ENCODE data around the gene PSME3.
A peak's percentile ranks its signal among the peaks of the same experiment; 100 is the strongest.

Gene PSME3

DNA sequence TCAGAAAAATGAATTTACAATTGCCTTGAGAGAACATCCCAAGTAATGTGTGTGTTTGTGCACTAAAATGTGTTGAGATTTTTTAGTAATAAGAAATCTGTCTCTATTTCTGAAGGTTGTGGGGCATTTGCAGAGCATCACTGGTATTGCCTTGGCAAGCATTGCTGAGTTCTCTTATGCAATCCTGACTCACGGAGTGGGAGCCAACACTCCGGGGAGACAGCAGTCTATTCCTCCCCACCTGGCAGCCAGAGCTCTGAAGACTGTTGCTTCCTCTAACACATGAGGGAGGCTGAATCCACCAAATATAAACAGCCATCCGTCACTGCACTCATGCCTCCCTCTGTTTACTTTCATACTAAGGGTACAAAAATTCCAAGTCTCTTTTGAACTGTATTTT, 23.9 kb upstream of the PSME3 start:
- no peak for DNase-seq (ENCODE audit: low read depth, low spot score)
- H3K4me3 ChIP-seq (ENCODE audit: low read length) = no peak overlapping the region

DNA sequence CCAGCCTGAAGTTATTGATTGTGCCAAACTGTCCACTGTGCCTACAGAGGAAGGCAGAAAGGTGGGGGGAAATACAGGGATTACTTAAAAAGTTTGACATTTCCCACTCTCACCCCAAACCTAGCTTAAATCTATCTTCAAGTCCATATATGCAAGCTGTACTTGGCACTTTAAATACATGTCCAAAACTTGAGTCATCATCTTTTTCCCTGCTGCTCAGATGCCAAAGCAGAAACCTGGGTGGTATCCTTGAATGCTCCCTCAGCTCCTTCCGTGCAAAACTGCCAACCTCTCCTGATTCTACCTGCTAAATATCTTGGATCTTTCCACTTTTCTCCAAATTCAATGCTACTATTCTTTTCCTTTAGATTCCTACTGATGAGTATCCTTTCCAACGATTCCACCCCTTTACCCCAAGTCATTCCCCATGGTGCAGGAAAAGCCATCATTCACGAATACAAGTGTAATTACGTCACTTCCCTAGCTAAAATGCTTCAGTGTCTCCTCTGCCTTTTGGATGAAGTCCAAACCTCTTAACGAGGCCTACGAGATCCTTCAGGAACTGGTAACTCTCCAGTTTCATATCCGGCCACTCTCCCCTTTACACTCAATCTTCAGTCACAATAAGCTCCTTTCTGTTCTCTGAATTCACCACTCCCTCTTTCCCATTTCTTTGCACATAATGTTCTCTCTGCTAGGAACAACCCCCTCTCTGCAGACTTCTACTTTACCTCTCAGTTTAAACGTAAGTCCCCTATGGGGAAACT, 18.4 kb upstream of the PSME3 start:
- DNase-seq (ENCODE audit: low read depth, low spot score) = no peak
- no peak overlapping the region for H3K4me3 ChIP-seq (ENCODE audit: low read length)

DNA sequence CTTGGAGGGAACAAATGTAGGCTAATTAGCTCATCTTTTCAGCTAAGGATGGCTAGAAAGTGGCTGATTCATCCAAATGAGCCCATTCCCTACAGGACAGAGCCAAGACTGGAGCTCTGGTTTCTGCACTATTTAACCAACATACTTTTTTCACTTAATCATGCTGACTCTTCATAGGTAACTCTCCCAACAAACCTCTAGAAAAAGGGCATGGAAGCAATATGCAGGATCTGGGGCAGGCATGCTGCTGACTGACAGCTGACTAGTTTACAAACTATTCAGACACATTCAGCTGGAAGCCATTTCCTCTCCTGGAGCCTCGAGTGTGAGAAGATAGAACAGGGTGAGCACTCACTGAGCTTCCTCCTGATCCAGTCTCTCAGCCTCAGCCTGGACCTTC, 15.3 kb upstream of the PSME3 start:
- no peak overlapping the region for H3K4me3 ChIP-seq (ENCODE audit: low read length)
- no peak for DNase-seq (ENCODE audit: low read depth, low spot score)

DNA sequence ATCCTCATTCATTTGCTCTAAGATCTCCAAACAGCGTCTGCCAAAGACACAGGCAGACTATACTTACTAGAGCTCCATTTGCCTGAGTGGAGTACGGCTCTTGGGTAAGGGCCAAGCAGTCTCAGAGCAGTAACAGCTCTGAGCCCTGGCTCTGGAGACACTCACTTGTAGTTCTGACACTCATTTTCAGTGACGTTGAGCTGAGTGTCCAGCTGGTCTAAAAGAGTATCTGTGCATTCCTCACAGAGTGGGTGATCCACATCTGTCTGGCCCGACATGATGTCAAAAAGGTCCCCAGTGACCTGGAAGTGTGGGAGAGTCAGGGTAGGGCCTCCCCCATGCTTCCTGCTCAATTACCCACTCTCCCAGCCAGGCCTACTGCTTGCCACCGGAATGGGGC, 14.8 kb upstream of the PSME3 start:
- H3K4me3 ChIP-seq (ENCODE audit: low read length) = no peak overlapping the region
- DNase-seq (ENCODE audit: low read depth, low spot score) = no peak

DNA sequence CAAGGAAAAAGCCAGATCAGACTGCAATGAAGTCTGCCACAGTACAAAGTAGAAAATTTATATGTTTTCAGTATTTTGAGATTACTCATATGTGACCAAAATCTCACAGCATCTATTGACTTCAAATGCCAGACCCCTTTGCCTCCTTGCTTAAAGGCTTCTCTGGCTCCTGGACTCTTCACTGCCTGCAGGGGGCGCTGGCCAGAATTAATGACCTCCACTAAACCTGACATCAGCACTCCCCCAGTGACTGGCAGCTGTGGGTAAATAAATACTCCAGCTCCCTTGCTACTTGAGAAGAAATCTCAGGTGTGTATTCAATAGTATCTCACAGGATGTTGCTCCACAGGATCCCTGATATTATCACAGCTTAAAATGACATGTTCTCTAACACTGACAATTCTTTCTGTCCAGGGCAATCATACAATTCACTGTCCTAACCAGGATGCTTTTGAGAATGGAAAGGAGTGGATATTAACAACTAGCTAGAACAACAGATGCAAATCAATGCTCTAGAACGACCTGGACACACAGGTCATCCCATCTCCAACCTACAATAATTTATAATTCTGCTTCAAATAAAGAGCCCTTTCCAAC, 13.2 kb upstream of the PSME3 start:
- peak; percentile 47 for DNase-seq (ENCODE audit: low read depth, low spot score)

DNA sequence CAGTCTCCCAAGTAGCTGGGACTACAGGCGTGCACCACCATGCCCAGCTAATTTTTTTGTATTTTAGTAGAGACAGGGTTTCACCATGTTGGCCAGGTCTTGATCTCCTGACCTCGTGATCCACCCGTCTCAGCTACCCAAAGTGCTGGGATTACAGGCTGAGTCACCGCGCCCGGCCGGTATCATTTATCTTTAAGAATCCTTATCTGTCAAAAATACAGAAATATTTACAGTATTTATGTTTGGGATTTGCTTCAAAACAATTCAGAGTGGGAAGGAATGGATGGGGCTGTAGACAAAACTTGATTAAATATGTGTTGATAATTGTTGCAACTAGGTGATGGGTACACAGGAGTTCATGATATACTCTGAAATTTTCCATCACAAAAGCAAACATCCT, 12.0 kb upstream of the PSME3 start:
- no peak overlapping the region for H3K4me3 ChIP-seq (ENCODE audit: low read length)
- no peak for DNase-seq (ENCODE audit: low read depth, low spot score)

More for the DNA sequence above, 13.2 kb upstream of the PSME3 start:
- no peak overlapping the region for H3K4me3 ChIP-seq (ENCODE audit: low read length)

DNA sequence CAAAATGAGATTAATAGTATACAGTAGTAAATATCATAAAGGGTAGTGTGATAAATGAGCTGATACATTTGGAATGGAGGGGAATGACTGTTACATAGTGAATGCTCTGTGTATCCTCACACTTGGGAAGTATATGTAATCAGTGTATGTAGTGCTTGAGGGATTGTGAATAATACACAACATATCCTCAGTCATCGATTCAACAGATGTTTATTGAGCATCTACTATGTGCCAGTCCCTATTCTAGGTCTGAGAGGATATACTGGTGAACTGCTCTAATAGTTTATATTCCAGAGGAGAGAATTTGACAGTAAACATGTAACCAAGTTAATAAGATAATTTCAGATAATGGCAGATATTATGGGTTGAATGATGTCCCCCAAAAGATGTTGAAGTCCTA, 5.7 kb upstream of the PSME3 start:
- H3K4me3 ChIP-seq (ENCODE audit: low read length) = no peak overlapping the region
- no peak for DNase-seq (ENCODE audit: low read depth, low spot score)

DNA sequence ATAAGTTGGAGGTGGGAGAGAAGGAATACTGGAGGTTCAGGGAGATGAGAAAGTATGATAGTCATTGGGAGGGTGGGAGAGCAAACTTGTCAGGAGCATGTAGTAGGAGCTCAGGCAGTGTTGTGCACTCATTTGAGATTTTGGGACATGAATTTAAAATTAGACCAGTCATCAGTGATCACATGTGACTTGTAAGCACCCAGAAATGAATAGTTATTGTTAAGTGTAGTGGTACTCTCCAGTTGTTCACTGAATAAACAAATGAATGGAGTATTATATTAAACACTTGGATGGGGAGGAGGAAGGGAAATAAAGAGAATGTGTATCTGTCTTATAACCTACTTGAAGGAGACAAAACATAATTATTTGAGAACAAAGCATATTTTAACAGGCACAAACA, 2.2 kb upstream of the PSME3 start:
- DNase-seq (ENCODE audit: low read depth, low spot score) = no peak
- no peak overlapping the region for H3K4me3 ChIP-seq (ENCODE audit: low read length)

DNA sequence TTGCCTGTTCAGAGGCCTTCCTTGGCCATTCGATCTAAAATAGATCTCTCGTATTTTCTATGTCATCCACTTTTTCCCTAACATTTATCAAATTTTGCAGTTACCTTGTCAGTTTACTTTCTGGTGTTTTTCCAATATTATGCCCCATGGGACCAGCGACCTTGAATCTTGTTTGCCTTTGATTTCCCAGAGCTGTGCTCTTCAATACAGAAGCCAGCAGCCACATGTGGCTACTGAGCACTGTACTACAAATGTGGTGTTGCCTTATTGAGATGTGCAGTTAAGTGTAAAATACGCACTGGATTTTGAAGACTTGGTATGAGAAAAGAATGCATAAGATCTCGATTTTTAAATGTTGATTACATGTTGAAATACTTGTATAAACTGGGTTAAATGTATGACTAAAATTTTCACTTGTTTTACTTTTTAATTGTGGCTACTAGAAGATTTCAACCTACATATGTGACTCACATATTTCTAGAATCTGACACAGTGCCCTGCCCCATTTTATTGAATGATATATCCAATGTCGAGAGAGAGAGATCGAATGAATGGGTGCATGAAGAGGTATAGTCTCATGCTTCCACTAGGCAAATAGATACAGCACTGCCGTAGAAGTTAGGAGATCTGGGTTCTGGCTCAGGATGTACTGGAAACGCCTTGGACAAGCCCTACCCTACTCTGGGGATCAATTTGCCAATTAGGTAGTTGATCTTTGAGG, 824 bp upstream of the PSME3 start:
- DNase-seq (ENCODE audit: low read depth, low spot score) = no peak

DNA sequence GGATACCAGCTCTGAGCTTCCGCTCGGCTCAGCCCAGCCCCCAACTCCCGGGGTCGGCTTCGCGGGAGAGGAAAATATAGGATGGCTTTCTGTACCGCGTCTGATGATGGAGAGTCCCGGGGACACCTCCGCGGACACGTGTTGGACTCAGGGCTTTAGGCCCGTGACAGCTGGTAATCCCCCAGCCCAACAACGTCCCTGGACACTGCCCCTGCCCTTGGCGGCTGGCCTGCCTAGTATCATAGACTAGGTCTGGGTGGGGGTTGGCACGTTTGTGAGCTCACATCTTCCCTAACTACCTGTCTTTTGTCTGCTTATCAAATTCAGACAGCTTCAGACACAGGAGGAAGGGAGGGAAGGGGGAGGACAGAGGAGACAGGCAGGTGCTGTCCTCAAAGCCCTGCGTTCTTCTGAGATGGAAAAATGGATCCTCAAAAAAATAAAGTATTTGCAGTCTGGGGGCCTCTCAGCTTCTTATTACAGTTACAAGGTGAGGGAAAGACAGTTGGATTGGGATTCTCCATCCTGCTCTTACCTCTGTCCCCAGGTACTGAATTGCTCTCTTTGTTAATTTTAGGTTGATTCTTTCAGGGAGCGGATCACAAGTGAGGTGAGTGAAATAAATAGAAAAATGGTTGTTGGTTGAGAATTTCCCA, 698 bp downstream of the PSME3 start:
- H3K4me3 ChIP-seq (ENCODE audit: low read length) = peak overlapping the region; percentile 96
- no peak for DNase-seq (ENCODE audit: low read depth, low spot score)

More for the DNA sequence above, 824 bp upstream of the PSME3 start:
- H3K4me3 ChIP-seq (ENCODE audit: low read length) = peak overlapping the region; percentile 96

DNA sequence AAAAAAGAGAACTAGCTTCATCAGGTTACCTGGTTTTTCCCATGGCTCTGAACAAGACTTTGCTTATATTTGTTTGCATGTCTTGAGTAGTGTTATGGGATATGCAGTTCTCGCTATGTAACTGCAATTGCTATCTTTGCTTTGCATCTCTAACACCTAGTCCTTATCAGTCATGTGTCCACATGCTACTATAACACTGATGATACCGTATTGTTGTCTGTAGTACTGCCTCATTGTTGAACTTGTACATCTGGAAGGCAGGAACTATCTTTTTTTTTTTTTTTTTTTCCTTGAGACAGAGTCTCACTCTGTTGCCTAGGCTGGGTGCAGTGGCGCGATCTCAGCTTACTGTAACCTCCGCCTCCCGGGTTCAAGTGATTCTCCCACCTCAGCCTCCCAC, 2.5 kb downstream of the PSME3 start:
- DNase-seq (ENCODE audit: low read depth, low spot score) = no peak
- H3K4me3 ChIP-seq (ENCODE audit: low read length) = no peak overlapping the region

DNA sequence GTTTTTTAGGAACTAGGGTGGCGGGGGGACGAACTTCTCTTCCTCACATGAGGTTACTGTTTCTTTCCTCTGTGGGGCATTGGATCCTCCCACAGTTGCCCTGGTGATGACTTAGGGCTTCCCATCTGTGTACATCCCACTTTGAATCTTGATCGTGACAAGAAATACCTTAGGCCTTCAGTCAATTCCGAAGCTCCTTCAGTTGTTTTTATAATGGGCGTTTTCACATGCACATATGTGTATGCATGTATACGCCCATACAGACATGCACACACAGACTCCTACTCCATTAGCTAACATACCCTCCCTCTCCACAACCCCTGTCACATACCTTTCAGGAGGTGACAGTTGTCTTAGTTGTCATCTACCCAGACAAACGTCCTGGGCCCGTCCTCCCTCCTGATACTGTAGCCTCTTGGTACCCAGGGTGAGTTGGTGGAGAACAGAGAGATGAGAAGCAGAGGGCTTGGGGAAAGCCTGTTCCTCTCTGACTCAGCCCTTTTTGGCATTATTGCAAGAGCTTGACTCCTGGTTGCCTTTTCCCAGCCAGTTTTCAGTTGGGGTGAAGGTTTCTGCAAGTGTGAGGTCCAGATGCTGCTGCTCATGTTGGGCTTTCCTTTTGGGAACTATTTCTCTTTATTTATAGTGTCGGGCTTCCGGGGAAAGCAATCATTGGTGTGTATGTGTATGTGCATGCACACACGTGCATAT, 8.9 kb downstream of the PSME3 start:
- DNase-seq (ENCODE audit: low read depth, low spot score) = no peak
- H3K4me3 ChIP-seq (ENCODE audit: low read length) = no peak overlapping the region

DNA sequence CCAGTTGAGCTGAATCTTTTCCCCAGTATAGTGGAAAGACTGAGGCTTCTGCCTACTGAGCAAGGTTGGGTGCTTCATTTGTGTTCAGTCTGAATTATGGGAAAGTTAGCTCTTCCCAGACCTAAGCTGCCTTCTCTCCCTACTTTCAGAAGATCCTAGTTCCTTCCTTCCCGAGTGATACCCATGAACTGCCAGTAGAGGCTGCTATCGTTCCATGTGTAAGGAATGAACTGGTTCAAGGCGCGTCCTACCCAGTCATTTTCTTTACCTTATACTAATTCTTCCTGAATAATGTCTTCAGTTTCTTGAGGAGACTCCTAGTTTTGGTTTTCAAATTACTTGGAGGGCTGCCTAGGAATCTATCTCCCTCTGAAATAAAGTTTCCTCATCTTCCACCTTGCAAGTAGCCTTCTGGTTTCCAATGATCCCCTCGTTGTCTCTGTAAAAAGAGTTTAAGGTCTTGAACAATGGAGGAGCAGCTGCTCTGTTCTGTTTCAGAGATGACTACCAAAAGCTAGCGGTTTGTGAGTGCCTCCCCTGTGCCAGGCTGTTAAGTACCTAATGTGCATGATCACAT, 10.2 kb downstream of the PSME3 start:
- no peak overlapping the region for H3K4me3 ChIP-seq (ENCODE audit: low read length)
- no peak for DNase-seq (ENCODE audit: low read depth, low spot score)

DNA sequence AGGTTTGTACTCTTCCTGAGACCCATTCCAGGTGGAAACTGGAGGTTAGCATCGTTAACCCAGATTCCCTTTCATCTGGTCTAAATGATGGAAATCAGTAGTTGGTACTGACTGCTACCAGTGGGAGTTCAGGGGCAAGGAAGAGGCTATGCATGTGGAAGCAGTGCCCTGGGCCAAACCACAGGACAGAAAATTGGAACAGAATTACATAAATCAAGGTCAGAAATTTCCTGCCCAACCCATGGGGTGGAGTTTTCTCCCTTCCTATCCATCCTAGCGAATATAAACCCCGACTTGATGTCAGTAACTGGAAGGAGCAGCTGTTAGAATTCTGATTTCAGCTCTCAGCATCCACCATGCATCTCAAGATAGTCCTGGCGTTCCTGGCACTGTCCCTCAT, 11.1 kb downstream of the PSME3 start, which contains the start of gene AOC2:
AOC2 (plus strand) TSS at position 310 of the 400 bp plus-strand sequence; CDS start at position 357, 47 bp downstream.
- DNase-seq (ENCODE audit: low read depth, low spot score) = no peak
- H3K4me3 ChIP-seq (ENCODE audit: low read length) = no peak within 1 kb of the TSS

DNA sequence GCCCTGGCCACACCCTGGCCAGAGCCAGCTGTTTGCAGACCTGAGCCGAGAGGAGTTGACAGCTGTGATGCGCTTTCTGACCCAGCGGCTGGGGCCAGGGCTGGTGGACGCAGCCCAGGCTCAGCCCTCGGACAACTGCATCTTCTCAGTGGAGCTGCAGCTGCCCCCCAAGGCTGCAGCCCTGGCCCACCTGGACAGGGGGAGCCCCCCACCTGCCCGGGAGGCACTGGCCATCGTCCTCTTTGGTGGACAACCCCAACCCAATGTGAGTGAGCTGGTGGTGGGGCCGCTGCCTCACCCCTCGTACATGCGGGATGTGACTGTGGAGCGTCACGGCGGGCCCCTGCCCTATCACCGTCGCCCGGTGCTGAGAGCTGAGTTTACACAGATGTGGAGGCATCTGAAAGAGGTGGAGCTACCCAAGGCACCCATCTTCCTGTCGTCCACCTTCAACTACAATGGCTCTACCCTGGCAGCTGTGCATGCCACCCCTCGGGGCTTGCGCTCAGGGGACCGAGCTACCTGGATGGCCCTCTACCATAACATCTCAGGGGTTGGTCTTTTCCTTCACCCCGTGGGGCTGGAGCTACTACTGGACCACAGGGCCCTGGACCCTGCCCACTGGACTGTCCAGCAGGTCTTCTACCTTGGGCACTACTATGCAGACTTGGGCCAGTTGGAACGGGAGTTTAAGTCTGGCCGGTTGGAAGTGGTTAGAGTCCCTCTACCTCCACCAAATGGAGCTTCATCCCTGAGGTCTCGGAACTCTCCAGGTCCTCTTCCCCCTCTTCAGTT, 11.8 kb downstream of the PSME3 start:
- no peak overlapping the region for H3K4me3 ChIP-seq (ENCODE audit: low read length)

DNA sequence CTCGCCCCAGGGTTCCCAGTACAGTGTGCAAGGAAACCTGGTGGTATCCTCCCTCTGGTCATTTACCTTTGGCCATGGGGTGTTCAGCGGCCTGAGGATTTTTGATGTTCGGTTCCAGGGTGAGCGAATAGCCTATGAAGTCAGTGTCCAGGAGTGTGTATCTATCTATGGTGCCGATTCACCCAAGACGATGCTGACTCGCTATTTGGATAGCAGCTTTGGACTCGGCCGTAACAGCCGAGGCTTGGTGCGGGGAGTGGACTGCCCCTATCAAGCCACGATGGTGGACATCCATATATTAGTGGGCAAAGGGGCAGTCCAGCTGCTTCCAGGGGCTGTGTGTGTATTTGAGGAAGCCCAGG, 12.3 kb downstream of the PSME3 start:
- no peak for DNase-seq (ENCODE audit: low read depth, low spot score)
- no peak overlapping the region for H3K4me3 ChIP-seq (ENCODE audit: low read length)

More for the DNA sequence above, 11.8 kb downstream of the PSME3 start:
- no peak for DNase-seq (ENCODE audit: low read depth, low spot score)

DNA sequence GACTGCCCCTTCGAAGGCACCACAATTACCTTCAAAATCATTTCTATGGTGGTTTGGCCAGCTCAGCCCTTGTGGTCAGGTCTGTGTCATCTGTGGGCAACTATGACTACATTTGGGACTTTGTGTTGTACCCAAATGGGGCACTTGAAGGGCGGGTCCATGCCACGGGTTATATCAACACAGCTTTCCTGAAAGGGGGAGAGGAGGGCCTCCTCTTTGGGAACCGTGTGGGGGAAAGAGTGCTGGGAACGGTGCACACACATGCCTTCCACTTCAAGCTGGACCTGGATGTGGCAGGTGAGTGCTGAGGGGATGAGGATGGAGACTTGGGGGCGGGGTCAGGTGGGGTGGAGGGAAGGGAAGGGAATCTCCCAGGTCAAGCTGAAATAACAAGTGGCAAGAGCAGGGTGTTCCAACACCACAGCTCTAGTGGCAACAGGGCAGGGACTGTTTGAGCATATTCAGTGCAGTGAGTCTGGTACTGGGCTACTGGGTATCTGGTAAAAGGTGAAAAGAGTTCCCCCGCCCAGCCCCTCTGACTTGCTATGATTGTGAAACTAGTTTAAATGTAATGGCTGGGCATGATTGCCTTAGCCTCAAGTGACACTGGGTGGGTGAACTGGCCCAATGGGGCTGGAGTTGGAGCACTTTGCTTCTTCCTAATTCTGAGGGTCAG, 12.9 kb downstream of the PSME3 start:
- no peak for DNase-seq (ENCODE audit: low read depth, low spot score)
- H3K4me3 ChIP-seq (ENCODE audit: low read length) = no peak overlapping the region

Measured in Jurkat, Clone E6-1 (cell line).